ENCODE results near the gene PKHD1. TPM values are rescaled to one million over a fixed set of nuclear protein-coding genes. Genes with fewer than 3 reads are reported as not detected.

Gene PKHD1
- total RNA-seq, 1 experiment from 2014 or later: 0.71 TPM

DNA sequence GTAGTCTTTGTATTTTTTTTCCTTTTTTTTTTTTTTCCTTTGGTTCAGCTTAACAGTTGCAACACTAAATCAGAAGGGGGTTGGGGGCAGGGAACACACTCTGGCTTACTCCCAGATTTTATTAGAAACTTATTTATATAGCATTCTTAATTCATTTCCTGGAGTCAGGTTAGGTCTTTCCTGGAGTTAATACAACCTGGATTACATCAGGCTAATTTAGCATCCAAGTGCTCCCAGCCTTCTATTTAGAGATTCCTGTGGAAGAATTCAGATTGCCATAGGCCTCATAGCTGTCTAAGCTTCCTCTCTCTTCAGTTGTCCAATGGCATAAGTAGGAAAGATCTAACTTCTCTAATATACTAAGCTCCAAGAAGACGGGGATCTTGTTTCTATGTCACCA lies 35.8 kb upstream of the PKHD1 start:
- Histone ChIP-seq H3K36me3 (no peaks in the 10 kb centered on the region), H3K27me3 (no peaks in the 10 kb centered on the region), H3K4me3 (no peak overlapping the region), H3K27ac (no peak overlapping the region), H3K9me3 (replicated peaks) (peaks cover 5% of the 10 kb centered on the region), H3K4me1 (peaks cover 5% of the 10 kb centered on the region)
- no peak for DNase-seq

DNA sequence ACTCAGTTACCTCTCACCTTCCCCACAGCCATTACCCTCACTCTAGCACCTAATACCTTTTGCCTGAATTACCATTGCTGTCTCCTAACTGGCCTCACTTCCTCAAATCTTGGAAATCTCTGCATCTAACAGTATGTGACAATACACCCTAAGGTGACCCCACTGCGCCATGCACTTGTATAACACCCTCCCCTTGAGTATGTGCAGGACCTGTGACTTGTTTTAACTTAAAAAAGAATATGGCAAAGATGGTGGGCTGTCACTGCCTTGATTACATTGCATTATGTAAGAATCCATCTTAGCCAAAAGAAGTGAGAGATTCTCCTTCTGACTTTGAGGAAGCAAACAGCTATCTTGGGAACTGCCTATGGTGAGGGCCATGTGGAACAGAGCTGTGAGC lies 29.9 kb upstream of the PKHD1 start:
- Histone ChIP-seq H3K27me3 (no peaks in the 10 kb centered on the region), H3K4me1 (peaks cover 39% of the 10 kb centered on the region), H3K4me3 (no peak overlapping the region), H3K9me3 (replicated peaks) (peaks cover 5% of the 10 kb centered on the region), H3K27ac (0 out of 2 replicates have a peak overlapping the region, but pooled peaks have one; percentile 25), H3K36me3 (no peaks in the 10 kb centered on the region)
- no peak for DNase-seq

DNA sequence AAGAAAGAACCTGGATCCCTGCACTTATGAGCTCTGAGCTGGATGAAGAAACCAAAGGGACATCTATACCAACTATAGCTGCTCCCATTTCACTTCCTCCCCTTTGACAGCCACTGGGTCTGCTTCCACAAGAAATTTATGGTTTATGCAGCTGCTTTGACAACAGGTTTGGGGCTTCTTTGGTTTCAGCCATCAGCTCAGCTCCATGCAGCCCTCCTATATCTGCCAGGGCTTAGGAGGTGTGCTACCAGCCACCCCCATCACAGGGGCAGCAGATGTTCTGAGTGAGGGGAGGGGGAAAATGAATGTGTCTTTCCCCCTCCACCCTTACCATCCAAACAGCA lies 29.2 kb upstream of the PKHD1 start:
- Histone ChIP-seq H3K4me3 (no peak overlapping the region), H3K9me3 (replicated peaks) (peaks cover 7% of the 10 kb centered on the region), H3K36me3 (no peaks in the 10 kb centered on the region), H3K27ac (peak overlapping the region; percentile 25; the same call in 1 of the 2 replicates), H3K27me3 (no peaks in the 10 kb centered on the region), H3K4me1 (peaks cover 39% of the 10 kb centered on the region)
- peak; percentile 71 to 88 for DNase-seq

DNA sequence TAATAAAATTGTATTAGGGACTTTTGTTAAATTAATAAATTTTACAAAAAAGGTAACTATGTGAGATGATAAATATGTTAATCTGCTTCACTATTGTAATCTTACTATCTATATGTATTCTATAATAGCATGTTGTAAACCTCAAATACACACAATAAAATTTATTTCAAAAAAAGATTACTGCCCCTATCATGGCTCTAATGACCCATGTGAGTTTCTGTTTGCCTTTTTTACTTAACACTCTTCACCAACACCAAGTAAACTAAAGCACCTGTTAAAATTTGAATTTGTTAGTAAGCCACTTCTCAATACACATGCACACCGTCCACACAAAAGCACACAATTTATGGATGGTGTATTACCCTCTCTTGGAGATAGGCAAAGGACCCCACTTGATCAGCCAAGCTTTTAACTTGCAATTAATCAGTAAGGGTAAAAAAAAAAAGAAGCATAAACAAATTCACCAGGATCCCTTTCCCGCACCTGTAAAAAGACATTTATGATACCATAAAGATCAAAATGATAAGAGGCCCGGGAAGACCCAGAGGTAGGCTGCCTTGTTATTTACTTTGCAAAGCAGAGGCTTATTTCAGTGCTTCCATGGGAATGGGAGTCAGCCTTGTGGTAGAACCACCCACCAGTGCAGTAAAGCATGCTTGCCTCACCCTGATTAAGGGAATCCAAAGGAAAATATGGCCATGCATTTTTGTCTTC lies 28.6 kb upstream of the PKHD1 start:
- Histone ChIP-seq H3K27me3 (no peaks in the 10 kb centered on the region), H3K9me3 (replicated peaks) (peaks cover 10% of the 10 kb centered on the region), H3K27ac (no peak overlapping the region), H3K36me3 (no peaks in the 10 kb centered on the region), H3K4me3 (no peak overlapping the region), H3K4me1 (peaks cover 39% of the 10 kb centered on the region)
- no peak for DNase-seq

DNA sequence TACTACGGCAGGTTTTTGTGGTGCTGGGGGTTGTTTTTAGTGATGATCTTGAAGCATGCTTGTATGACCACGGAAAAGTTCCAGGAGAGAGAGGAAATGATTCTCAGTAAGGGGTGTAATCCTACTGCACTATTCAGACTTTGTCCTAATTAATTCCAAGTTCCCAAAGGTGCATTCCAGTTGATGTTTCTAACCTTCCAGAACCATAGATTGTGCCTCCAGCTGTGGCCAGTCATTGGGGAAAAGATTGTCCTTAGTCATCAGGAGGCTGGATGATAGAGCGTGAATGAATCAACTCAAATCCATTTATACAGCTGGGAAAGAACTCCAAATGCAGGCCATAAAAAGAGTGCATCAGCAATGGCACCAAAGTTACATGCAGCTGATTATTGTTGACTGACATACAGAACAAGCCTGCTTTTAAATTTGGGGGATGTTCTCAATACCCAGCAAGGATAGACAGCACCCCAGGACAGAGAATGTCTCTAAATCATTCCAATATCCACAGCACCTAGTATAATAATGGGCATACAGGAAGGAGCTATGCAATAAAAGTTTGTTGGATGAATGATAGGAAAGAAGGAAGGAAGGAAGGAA lies 27.8 kb upstream of the PKHD1 start:
- no peak for DNase-seq
- Histone ChIP-seq H3K27ac (no peak overlapping the region), H3K36me3 (no peaks in the 10 kb centered on the region), H3K9me3 (replicated peaks) (peaks cover 12% of the 10 kb centered on the region), H3K4me1 (peaks cover 39% of the 10 kb centered on the region), H3K27me3 (no peaks in the 10 kb centered on the region), H3K4me3 (no peak overlapping the region)

DNA sequence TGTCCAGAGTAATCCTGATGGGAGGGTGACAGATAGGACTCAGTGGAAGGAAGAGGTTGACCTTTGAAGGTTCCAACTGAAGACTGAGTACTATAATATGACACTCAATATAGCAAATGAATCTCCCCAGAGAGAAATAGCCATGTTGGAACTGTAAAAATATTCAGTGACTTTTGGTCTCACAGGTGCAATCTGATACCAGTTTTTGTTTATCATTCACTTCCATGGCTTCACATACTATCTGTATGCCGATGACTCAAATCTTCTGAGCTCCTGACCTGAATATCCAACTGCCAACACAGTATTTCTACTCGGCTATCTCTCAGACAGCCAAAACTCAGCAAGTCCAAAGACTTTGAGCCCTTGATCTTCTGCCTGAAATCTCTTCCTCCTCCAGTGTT lies 21.8 kb upstream of the PKHD1 start:
- Histone ChIP-seq H3K9me3 (replicated peaks) (peaks cover 14% of the 10 kb centered on the region; the same call in 1 of the 2 replicates), H3K27me3 (no peaks in the 10 kb centered on the region), H3K4me1 (peaks cover 30% of the 10 kb centered on the region), H3K4me3 (no peak overlapping the region), H3K27ac (peak overlapping the region; percentile 81), H3K36me3 (no peaks in the 10 kb centered on the region)
- peak in 1 of 2 experiments; percentile 56 for DNase-seq

DNA sequence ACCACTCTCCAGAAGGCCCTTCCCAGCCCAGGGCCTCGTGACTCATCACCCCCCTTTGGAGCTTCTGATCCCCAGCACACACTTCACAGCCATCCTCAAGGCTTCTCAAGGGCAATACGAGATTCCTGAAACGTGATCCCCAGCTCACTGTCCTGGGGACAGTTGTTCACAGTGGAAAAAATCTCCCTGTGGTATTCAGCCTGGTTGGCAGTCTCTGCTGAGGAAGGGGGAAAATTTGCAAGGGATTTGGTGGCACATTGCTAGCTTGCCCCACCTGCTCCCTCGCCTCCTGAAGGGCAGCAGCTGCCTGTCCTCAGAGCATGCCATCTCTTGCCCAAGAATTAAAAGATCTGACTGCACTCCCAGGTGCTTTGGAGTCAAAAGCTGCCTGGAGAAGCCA lies 20.7 kb upstream of the PKHD1 start:
- no peaks in the 10 kb centered on the region for H3K36me3 ChIP-seq
- no peak overlapping the region for H3K4me3 ChIP-seq
- peak overlapping the region; percentile 81 for H3K27ac ChIP-seq
- peaks cover 14% of the 10 kb centered on the region; the same call in 1 of the 2 replicates for H3K9me3 ChIP-seq (replicated peaks)
- DNase-seq: peak; percentile 88 to 94
- no peaks in the 10 kb centered on the region for H3K27me3 ChIP-seq
- peaks cover 36% of the 10 kb centered on the region for H3K4me1 ChIP-seq

DNA sequence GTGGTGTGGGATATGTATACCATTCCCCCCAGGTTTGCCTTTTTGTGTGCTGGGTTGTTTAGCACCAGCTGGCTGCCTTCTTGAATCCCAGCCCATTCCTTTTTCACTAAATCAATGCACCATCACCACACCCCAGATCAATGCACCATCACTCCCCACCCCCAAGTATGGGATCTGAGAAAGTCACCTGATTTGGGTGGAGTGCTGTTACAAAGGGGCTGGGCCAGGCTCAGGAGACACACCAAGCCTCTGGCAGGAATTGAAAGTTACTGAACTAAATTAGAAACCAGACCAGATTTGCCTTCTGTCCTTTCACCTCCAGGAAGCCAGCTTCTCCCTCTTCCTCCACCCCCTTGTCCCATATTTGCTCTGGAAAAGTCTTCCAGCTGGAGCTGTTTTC lies 19.6 kb upstream of the PKHD1 start:
- Histone ChIP-seq H3K4me1 (peaks cover 47% of the 10 kb centered on the region), H3K27me3 (no peaks in the 10 kb centered on the region), H3K27ac (peak overlapping the region; percentile 81), H3K9me3 (replicated peaks) (peaks cover 14% of the 10 kb centered on the region; the same call in 1 of the 2 replicates), H3K36me3 (no peaks in the 10 kb centered on the region), H3K4me3 (no peak overlapping the region)
- DNase-seq: no peak

DNA sequence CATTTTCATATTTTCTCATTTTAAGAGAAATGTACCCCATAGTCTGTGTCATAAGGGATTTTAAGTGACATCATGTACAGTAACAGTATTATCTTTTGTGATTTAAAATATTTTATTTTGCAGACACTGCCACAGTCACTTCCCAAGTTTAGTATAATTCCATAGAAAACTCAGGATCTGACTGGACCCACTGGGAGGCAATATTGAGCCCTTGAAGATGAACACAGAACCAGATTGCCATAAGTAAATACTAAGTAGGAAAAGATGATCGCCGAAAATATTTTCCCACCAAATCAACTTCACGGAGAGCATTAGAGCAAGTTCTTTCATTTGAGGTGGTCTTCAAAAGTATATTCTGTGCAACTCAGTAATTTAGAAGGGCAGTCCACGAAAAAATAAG lies 17.6 kb upstream of the PKHD1 start:
- H3K36me3 ChIP-seq: no peaks in the 10 kb centered on the region
- H3K4me1 ChIP-seq: peaks cover 56% of the 10 kb centered on the region
- no peak for DNase-seq
- no peak overlapping the region for H3K4me3 ChIP-seq
- H3K27me3 ChIP-seq: no peaks in the 10 kb centered on the region
- H3K27ac ChIP-seq: no peak overlapping the region
- no peaks in the 10 kb centered on the region for H3K9me3 ChIP-seq (replicated peaks)

DNA sequence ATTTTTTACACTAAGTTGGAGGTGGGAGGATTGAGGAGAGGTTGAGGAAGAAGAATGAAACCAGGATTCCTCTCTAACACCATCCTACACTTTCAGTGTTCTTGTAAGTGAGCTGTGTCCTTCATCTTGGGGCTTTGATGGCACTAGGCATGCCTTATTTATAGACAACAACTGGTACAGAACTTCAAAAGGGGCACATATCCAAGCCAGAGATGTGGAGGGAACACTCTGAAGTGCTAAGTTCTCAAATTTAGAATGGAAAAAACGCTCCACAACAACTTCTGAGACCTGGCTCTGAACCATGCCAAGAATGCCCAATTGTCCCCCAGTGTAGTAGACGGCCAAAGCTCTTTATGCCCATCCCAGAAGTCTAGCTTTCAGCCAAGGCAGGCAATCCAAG lies 16.2 kb upstream of the PKHD1 start:
- no peak for DNase-seq
- no peak overlapping the region for H3K4me3 ChIP-seq
- H3K27ac ChIP-seq: no peak overlapping the region

DNA sequence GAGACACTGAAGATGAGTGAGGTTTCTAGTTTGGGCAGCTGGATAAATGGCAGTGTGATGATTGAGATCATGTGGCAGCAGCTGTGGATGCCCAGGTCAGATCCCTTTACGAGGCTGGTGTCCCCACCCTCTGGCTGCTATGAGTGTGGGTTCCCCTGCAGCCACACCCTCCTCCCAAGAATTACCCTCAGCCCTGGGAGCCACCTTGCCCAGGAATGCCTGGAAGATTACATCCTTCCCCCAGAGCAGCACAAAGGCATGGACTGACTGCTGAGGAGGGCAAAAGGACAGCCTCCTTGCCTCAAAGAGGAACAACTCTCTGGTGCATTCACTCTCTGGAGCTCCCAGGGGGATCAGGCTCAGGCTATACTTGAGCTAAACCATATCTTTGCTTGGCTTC lies 15.0 kb upstream of the PKHD1 start:
- H3K4me1 ChIP-seq: peaks cover 41% of the 10 kb centered on the region
- DNase-seq: peak; percentile 68 to 74
- peak overlapping the region; percentile 19 for H3K27ac ChIP-seq

More for the DNA sequence above, 16.2 kb upstream of the PKHD1 start:
- Histone ChIP-seq H3K9me3 (replicated peaks) (no peaks in the 10 kb centered on the region), H3K4me1 (peaks cover 49% of the 10 kb centered on the region), H3K27me3 (no peaks in the 10 kb centered on the region), H3K36me3 (no peaks in the 10 kb centered on the region)

DNA sequence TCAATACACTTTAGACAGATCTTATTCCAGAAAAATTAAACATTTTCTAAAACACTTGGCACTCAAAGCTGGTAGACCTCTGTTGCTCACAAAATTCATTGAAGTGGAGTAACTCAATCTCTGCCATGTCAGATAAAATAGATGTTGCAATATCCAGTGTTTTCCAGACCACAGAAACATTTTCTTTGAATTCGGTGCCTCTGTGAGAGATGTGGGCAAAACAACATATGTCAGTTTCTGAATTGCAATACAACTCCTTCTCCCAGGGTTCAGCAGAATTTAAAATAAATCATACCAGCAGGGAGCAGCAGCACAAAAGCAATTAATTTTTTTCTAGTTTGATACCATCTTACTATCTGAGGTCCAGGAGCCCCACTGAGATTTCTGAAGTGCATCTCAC lies 11.3 kb upstream of the PKHD1 start:
- DNase-seq: peak in 1 of 2 experiments; percentile 49
- Histone ChIP-seq H3K4me1 (peaks cover 28% of the 10 kb centered on the region), H3K9me3 (replicated peaks) (no peaks in the 10 kb centered on the region), H3K27me3 (no peaks in the 10 kb centered on the region), H3K36me3 (no peaks in the 10 kb centered on the region), H3K27ac (no peak overlapping the region), H3K4me3 (no peak overlapping the region)

More for the DNA sequence above, 15.0 kb upstream of the PKHD1 start:
- no peak overlapping the region for H3K4me3 ChIP-seq
- H3K9me3 ChIP-seq (replicated peaks): no peaks in the 10 kb centered on the region
- no peaks in the 10 kb centered on the region for H3K27me3 ChIP-seq
- H3K36me3 ChIP-seq: no peaks in the 10 kb centered on the region

DNA sequence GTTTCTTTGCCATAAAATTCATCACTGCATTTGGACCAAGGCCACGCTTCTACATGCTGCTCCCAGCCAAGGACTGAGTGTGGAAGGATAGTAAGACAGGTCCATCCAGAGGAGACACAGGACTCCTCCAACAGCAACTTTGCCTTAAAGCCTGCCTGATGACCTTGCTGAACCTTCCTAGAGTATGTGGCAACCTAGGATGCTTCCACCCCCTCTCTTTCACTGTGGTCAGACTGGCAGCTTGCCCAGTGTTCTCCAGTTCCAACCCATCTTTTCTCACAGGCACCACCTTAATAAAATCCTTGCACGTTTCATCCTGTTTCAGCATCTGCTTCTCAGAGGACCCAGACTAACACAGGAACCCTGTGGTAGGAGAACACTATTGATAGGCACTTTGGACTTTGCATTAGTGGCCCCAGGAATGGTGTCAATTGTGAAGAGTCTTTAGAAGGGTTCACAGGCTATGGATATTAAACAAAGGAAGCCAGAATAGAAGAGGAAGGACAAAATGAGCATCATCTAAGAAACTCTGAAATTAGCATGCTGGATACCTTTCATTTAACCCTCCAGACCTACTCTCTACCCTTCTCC lies 2.4 kb upstream of the PKHD1 start:
- Histone ChIP-seq H3K4me3 (no peak overlapping the region), H3K27ac (no peak overlapping the region), H3K27me3 (no peaks in the 10 kb centered on the region), H3K4me1 (peaks cover 4% of the 10 kb centered on the region; the same call in 1 of the 2 replicates), H3K36me3 (no peaks in the 10 kb centered on the region), H3K9me3 (replicated peaks) (no peaks in the 10 kb centered on the region; the same call in 1 of the 2 replicates)
- DNase-seq: peak; percentile 34 to 59

DNA sequence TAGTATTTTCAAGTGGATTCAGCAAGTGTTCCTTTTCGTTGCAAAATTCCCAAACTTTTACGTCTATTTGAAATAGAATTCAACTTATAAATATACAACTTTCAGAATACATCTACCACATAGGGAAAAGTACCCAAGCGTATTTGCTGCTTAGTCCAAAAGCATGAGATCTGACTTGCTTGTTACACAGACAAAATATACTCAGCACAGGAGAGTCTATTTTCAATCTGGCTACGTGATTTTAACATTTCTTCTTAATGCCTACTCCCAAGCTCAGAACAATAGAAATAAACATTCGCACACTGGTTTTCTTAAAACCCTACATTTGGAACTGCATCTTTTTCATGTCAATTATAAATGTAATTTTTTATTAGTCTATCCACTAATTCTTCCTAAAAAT lies 672 bp downstream of the PKHD1 start:
- H3K36me3 ChIP-seq: no peaks in the 10 kb centered on the region
- no peak overlapping the region for H3K27ac ChIP-seq
- no peaks in the 10 kb centered on the region for H3K9me3 ChIP-seq (replicated peaks)
- no peak overlapping the region for H3K4me3 ChIP-seq
- H3K4me1 ChIP-seq: peaks cover 4% of the 10 kb centered on the region; the same call in 1 of the 2 replicates
- DNase-seq: no peak
- no peaks in the 10 kb centered on the region for H3K27me3 ChIP-seq

DNA sequence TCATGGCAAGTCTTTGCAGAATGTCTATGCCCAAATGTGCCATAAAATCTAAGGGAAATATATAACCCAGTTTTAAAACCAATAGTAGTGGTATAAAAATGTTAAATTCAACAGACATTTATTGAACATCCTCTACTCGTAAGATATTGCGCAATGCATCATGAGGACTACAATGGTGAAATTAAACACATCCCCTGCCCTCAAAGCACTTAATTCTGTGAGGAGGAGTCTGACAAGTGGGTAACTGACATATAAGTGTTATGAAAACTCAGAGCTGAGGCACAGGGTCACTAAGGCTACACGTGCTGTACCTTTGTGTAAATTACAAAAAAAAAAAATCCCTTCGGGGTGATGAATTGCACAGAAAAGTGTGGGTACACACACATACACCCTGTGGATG lies 6.2 kb downstream of the PKHD1 start:
- Histone ChIP-seq H3K36me3 (no peaks in the 10 kb centered on the region), H3K4me1 (peaks cover 6% of the 10 kb centered on the region; the same call in 1 of the 2 replicates), H3K27me3 (no peaks in the 10 kb centered on the region), H3K9me3 (replicated peaks) (no peaks in the 10 kb centered on the region), H3K4me3 (no peak overlapping the region), H3K27ac (no peak overlapping the region)
- no peak for DNase-seq
